ENCODE measurements around the gene COG5. TPM values are rescaled to one million over a fixed set of nuclear protein-coding genes. Genes with fewer than 3 reads are reported as not detected.

The COG5 gene
- total and polyA plus RNA-seq, 2 of the 4 experiments (the other 2 are of a cell fraction): 18.5 to 27.4 TPM

DNA sequence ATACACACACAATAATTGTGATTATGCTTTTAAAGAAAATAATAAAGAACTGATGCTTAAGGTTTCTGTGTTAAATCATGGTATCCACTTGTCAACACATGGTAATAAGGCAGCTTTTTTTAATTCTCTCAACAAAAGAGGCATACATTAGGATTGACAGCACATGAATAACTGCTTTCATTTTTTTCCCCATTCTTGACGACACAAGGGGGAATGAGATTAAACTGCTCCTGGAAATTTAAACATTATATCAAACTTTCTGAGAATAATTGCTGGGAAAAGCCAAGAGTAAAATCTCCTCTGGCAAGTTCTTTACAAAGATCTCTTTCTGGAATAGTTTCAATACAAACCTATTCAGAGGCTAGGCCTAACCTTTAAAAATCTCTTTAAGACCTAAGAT is 192.9 kb downstream of the COG5 start:
- no peak overlapping the region for H4K5ac ChIP-seq (ENCODE audit: low read depth, low read length)
- H2BK120ac ChIP-seq (ENCODE audit: low read depth, low read length): no peak overlapping the region
- H3K9me3 ChIP-seq (ENCODE audit: control insufficient read depth, insufficient read depth, low read length): no peaks in the 10 kb centered on the region
- H3K18ac ChIP-seq (ENCODE audit: low read depth, low read length): no peak overlapping the region; the same call in 1 of the 2 replicates
- H3K14ac ChIP-seq (replicated peaks; ENCODE audit: low read depth, low read length): no peak overlapping the region
- dilution Hi-C loops (cut with HindIII; ENCODE audit: low sequenced_read_pairs, unreplicated experiment): no loop called here
- no peak overlapping the region for H3K56ac ChIP-seq (ENCODE audit: extremely low read depth, insufficient read depth, low read length)
- H3K27me3 ChIP-seq (ENCODE audit: control insufficient read depth, insufficient read depth, low read length): no peaks in the 10 kb centered on the region
- H3K27ac ChIP-seq (ENCODE audit: insufficient read depth, low read length): no peak overlapping the region
- no peaks in the 10 kb centered on the region for H3K9me1 ChIP-seq (ENCODE audit: insufficient read depth, low read length)
- H2AK5ac ChIP-seq (ENCODE audit: low read depth, low read length): no peak overlapping the region
- intact Hi-C loops (cut with micrococcal nuclease): no loop called here
- H2BK20ac ChIP-seq (ENCODE audit: low read depth, low read length): no peak overlapping the region
- no peak overlapping the region for H2BK5ac ChIP-seq (ENCODE audit: low read depth, low read length, poor library complexity, severe bottlenecking)
- no peak overlapping the region for H3K4ac ChIP-seq (ENCODE audit: low read depth, low read length)
- H4K8ac ChIP-seq (ENCODE audit: low read depth in 2 of 2, low read length in 2 of 2): no peak overlapping the region
- no peak for TF ChIP-seq BHLHE40 (IDR thresholded peaks at IDR 0.05; ENCODE audit: low read depth, low read length)
- TF ChIP-seq SMC3 (IDR thresholded peaks at IDR 0.05; ENCODE audit: low read depth, low read length): no peak
- no peak for TF ChIP-seq RFX5 (IDR thresholded peaks at IDR 0.05; ENCODE audit: low read depth, low read length)
- no peak for TF ChIP-seq RAD21 (IDR thresholded peaks at IDR 0.05; ENCODE audit: low read length)
- TF ChIP-seq CEBPB (IDR thresholded peaks at IDR 0.05; ENCODE audit: low read depth, low read length): no peak
- TF ChIP-seq MAFK (IDR thresholded peaks at IDR 0.05; ENCODE audit: low read depth, low read length): no peak
- TF ChIP-seq RCOR1 (IDR thresholded peaks at IDR 0.05; ENCODE audit: insufficient replicate concordance, low read length): no peak
- H4K20me1 ChIP-seq (ENCODE audit: insufficient read depth, low read length): no peaks in the 10 kb centered on the region
- POLR2A ChIA-PET (ENCODE audit: unreplicated experiment): no interaction called here
- H2AFZ ChIP-seq (replicated peaks; ENCODE audit: low read length, poor library complexity): no peak overlapping the region
- no peak overlapping the region for H4K91ac ChIP-seq (ENCODE audit: insufficient read depth, low read depth, low read length)
- peaks cover 6 to 7% of the 10 kb centered on the region in 2 experiments; a peak in 1 of 4 replicates for H3K79me1 ChIP-seq (ENCODE audit: low read depth in 1 of 2, low read length in 2 of 2)
- no CpG with 5 or more reads among the region's 1 CpG for WGBS, 2 experiments (ENCODE audit: extremely low coverage in 2 of 2, insufficient read length in 1 of 2)
- H3K23ac ChIP-seq (ENCODE audit: low read depth, low read length): no peak overlapping the region
- H3K9ac ChIP-seq (ENCODE audit: low read depth, low read length): no peak overlapping the region
- BruUV-seq (replicated peaks): no TSS peak
- DNase-seq (no peak), ATAC-seq (ENCODE audit: low read depth) (no peak)
- H3K4me2 ChIP-seq (ENCODE audit: low read depth, low read length): no peak overlapping the region
- no peak overlapping the region for H2BK15ac ChIP-seq (ENCODE audit: low read depth, low read length)
- H3K36me3 ChIP-seq (ENCODE audit: control insufficient read depth, insufficient read depth, low read length): no peaks in the 10 kb centered on the region
- H3K4me3 ChIP-seq (ENCODE audit: insufficient read depth, low read depth, low read length): no peak overlapping the region
- H3K4me1 ChIP-seq (ENCODE audit: control insufficient read depth, insufficient read depth, low read length): peaks cover 2% of the 10 kb centered on the region
- CTCF ChIA-PET: no interaction called here
- in situ Hi-C loops (cut with MboI; ENCODE audit: low sequenced_read_pairs): no loop called here
- no peak overlapping the region for H2AK9ac ChIP-seq (replicated peaks; ENCODE audit: low read depth, low read length, poor library complexity)

Data from IMR-90 (cell line).